Myometrial cell (primary cell): Measurements from ENCODE around the gene TSPY3. TPM values are rescaled to one million over a fixed set of nuclear protein-coding genes. Genes with fewer than 3 reads are reported as not detected.

Experiments used
- total RNA-seq: library from RNA; depleted of rRNA; stranded (reverse); fragments of >200 nt; gene quantifications from 2 replicates; pipeline ENCODE4 v1.2.3, GENCODE V29; 2015

TSPY3 gene, protein sequence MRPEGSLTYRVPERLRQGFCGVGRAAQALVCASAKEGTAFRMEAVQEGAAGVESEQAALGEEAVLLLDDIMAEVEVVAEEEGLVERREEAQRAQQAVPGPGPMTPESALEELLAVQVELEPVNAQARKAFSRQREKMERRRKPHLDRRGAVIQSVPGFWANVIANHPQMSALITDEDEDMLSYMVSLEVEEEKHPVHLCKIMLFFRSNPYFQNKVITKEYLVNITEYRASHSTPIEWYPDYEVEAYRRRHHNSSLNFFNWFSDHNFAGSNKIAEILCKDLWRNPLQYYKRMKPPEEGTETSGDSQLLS
- total RNA-seq = not detected in 2 replicates

DNA sequence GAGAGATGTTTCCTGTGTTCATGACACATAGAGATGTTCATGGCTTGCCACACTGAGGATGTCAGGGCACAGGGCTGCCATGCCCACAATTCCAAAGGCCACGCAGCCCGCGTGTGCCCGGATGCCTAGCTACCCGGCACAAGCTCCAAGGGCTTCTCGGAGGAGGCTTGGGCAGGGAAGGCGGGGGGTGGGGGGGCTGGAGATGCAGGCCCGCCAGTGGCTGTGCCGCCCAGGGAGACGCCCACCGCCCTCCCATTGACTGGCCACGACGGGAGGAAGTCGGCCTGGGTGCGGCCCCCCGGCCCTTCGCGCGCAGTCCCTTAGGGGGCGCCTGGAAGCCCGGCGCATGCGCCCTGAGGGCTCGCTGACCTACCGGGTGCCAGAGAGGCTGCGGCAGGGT lies at the start of gene TSPY3:
Gene TSPY3, plus strand, starts transcription at position 301 of the 400 bp plus-strand sequence. Its CDS starts 46 bp downstream, at position 347.

DNA sequence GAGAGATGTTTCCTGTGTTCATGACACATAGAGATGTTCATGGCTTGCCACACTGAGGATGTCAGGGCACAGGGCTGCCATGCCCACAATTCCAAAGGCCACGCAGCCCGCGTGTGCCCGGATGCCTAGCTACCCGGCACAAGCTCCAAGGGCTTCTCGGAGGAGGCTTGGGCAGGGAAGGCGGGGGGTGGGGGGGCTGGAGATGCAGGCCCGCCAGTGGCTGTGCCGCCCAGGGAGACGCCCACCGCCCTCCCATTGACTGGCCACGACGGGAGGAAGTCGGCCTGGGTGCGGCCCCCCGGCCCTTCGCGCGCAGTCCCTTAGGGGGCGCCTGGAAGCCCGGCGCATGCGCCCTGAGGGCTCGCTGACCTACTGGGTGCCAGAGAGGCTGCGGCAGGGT lies 40.7 kb upstream of the TSPY3 start, which contains the start of gene TSPY8:
Gene TSPY8, plus strand, starts transcription at position 301 of the 400 bp plus-strand sequence. Its CDS starts 46 bp downstream, at position 347.

Other genes with a start within 250 kb of the TSPY3 start
- gene TSPY4, start 61.0 kb upstream of the TSPY3 start, total RNA-seq = not detected in 2 replicates
- not detected in 2 replicates for gene TSPY8, start 40.6 kb upstream of the TSPY3 start, total RNA-seq
- gene TSPY1, start 68.5 kb downstream of the TSPY3 start, total RNA-seq = not detected in 2 replicates
- gene TSPY9, start 88.8 kb downstream of the TSPY3 start, total RNA-seq = not detected in 2 replicates
- gene TSPY10, start 129.5 kb downstream of the TSPY3 start, total RNA-seq = not detected in 2 replicates